Neural progenitor cell (in vitro differentiated cells): Measurements from ENCODE around the gene ANK3. TPM values are rescaled to one million over a fixed set of nuclear protein-coding genes. Genes with fewer than 3 reads are reported as not detected.

Experiments
- DNase-seq: peaks from one replicate; pipeline ENCODE4 v3.0.0-alpha.2; 2016; ENCODE audit warnings: low spot score
- H2AFZ ChIP-seq: fragments of 200-600 bp; sonication (generic); replicated peaks from 2 replicates; pipeline ENCODE4 v1.6.1; 2016; ENCODE audit warnings: antibody characterized with exemption
- H3F3A ChIP-seq: fragments of 200-600 bp; sonication (generic); 2 replicates; pipeline ENCODE4 v1.6.1; 2016; ENCODE audit warnings: antibody characterized with exemption, low read depth
- H3K27ac ChIP-seq: fragments of 200-600 bp; sonication (generic); 2 replicates; pipeline ENCODE4 v1.5.1; 2016; ENCODE audit warnings: mild to moderate bottlenecking
- H3K27me3 ChIP-seq: fragments of 200-600 bp; sonication (generic); 2 replicates; pipeline ENCODE4 v1.6.1; 2016; ENCODE audit warnings: mild to moderate bottlenecking, moderate library complexity
- H3K36me3 ChIP-seq: fragments of 200-600 bp; sonication (generic); 2 replicates; pipeline ENCODE4 v1.5.1; 2016
- H3K4me1 ChIP-seq: fragments of 200-600 bp; sonication (generic); 2 replicates; pipeline ENCODE4 v1.6.1; 2016; ENCODE audit warnings: mixed run types
- H3K4me2 ChIP-seq: fragments of 200-600 bp; sonication (generic); 2 replicates; pipeline ENCODE4 v1.6.1; 2016
- H3K4me3 ChIP-seq: fragments of 200-600 bp; sonication (generic); 2 replicates; pipeline ENCODE4 v1.5.1; 2016
- H3K79me2 ChIP-seq: fragments of 200-600 bp; sonication (generic); 2 replicates; pipeline ENCODE4 v1.6.1; 2016; ENCODE audit warnings: low read depth
- H3K9ac ChIP-seq: fragments of 200-600 bp; sonication (generic); 2 replicates; pipeline ENCODE4 v1.6.1; 2016
- H3K9me3 ChIP-seq: fragments of 200-600 bp; sonication (generic); 2 replicates; pipeline ENCODE4 v1.5.1; 2016; ENCODE audit warnings: low read depth
- H4K20me1 ChIP-seq: fragments of 200-600 bp; sonication (generic); 2 replicates; pipeline ENCODE4 v1.6.1; 2016; ENCODE audit warnings: low read depth
- H3K27ac Mint-ChIP-seq: 3 replicates; pipeline ENCODE4 v1.8.0; 2021; ENCODE audit warnings: mixed read lengths
- H3K27me3 Mint-ChIP-seq: 2 replicates; pipeline ENCODE4 v1.8.0; 2022; ENCODE audit warnings: low read depth, mild to moderate bottlenecking, inconsistent platforms, moderate library complexity, mixed read lengths; ENCODE audit not compliant: insufficient read depth
- H3K36me3 Mint-ChIP-seq: 3 replicates; pipeline ENCODE4 v1.8.0; 2021; ENCODE audit warnings: mixed read lengths
- H3K4me1 Mint-ChIP-seq: 3 replicates; pipeline ENCODE4 v1.8.0; 2021; ENCODE audit warnings: mixed read lengths
- H3K4me3 Mint-ChIP-seq: 3 replicates; pipeline ENCODE4 v1.8.0; 2021; ENCODE audit warnings: mild to moderate bottlenecking, moderate library complexity, mixed read lengths
- H3K9me3 Mint-ChIP-seq: 3 replicates; pipeline ENCODE4 v1.8.0; 2020; ENCODE audit warnings: mixed read lengths
- EZH2 ChIP-seq: fragments of 200-600 bp; sonication (generic); IDR thresholded peaks from 2 replicates; pipeline ENCODE4 v1.6.1; 2017; ENCODE audit warnings: antibody characterized with exemption, mild to moderate bottlenecking, moderate library complexity
- EZH2phosphoT487 ChIP-seq: fragments of 200-600 bp; sonication (generic); IDR thresholded peaks from 2 replicates; pipeline ENCODE4 v1.6.1; 2017; ENCODE audit warnings: antibody characterized with exemption
- total RNA-seq: library from RNA; depleted of rRNA; stranded (reverse); fragments of >200 nt; gene quantifications from 2 replicates; pipeline ENCODE4 v1.2.3, GENCODE V29; 2015; ENCODE audit warnings: low replicate concordance
- TF ChIP-seq, protein P1 (sequence below): fragments of 200-600 bp; sonication (generic); IDR thresholded peaks from 2 replicates; pipeline ENCODE4 v1.5.1; 2017; ENCODE audit warnings: antibody characterized with exemption, mild to moderate bottlenecking

ANK3 gene
- total RNA-seq, 1 donor from 2014 or later = 54.1 TPM

DNA sequence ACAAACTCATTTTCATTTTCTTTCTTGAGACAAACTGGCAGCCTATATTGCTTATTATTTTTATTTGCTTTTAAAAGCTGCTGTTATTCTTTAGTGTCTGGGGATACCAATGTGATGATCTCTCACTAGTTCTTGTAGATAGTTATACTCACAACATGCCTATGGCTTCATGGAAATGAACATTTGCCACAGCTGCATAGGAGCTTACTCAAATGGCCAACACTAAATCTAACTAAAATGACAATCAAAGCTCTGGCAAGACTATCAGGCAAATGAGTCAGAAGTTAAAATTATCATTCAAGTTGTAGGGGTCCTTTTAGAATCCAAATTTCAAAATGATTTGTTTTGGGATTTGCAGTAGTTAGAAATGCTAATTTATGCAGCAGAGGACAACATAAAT is 225.9 kb downstream of the ANK3 start:
- H3F3A ChIP-seq = no peaks in the 10 kb centered on the region
- H3K4me3 Mint-ChIP-seq = no peak overlapping the region
- H2AFZ ChIP-seq = no peak overlapping the region
- peaks cover 24% of the 10 kb centered on the region for H3K27me3 ChIP-seq
- H3K9me3 Mint-ChIP-seq = peaks cover 4% of the 10 kb centered on the region
- H3K27me3 Mint-ChIP-seq = peaks cover 2% of the 10 kb centered on the region
- DNase-seq = no peak
- no peak overlapping the region for H3K27ac Mint-ChIP-seq
- peaks cover 10% of the 10 kb centered on the region for H3K4me1 ChIP-seq
- H3K4me3 ChIP-seq = no peak overlapping the region
- H3K4me1 Mint-ChIP-seq = peaks cover 7% of the 10 kb centered on the region
- H3K36me3 Mint-ChIP-seq = no peaks in the 10 kb centered on the region
- H3K27ac ChIP-seq = no peak overlapping the region
- no peaks in the 10 kb centered on the region for H3K79me2 ChIP-seq
- no peaks in the 10 kb centered on the region for H3K36me3 ChIP-seq
- no peak overlapping the region for H3K9ac ChIP-seq
- H3K9me3 ChIP-seq = no peaks in the 10 kb centered on the region
- no peak for TF ChIP-seq EZH2phosphoT487
- TF ChIP-seq, protein P1, sequence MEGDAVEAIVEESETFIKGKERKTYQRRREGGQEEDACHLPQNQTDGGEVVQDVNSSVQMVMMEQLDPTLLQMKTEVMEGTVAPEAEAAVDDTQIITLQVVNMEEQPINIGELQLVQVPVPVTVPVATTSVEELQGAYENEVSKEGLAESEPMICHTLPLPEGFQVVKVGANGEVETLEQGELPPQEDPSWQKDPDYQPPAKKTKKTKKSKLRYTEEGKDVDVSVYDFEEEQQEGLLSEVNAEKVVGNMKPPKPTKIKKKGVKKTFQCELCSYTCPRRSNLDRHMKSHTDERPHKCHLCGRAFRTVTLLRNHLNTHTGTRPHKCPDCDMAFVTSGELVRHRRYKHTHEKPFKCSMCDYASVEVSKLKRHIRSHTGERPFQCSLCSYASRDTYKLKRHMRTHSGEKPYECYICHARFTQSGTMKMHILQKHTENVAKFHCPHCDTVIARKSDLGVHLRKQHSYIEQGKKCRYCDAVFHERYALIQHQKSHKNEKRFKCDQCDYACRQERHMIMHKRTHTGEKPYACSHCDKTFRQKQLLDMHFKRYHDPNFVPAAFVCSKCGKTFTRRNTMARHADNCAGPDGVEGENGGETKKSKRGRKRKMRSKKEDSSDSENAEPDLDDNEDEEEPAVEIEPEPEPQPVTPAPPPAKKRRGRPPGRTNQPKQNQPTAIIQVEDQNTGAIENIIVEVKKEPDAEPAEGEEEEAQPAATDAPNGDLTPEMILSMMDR = no peak
- TF ChIP-seq EZH2 = no peak
- H3K4me2 ChIP-seq = no peak overlapping the region
- H4K20me1 ChIP-seq = no peaks in the 10 kb centered on the region

DNA sequence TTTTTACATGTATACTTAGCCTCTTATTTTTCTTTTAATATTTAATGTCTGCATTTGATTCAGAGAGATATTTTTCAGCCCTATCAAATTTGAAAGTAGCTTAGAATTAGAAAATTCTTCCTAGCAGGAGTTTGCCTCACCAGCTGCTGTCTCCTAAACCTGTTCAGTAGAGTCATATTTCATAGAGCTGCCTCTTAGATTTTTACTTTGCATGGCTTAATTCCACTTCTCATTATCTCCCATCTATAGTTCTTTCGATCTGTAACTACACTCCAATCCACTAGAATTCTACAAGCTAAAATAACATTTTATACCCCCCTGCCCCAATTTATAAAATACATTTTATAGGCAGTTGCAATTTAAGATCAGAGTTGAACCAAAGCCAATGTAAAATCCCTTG is 227.0 kb downstream of the ANK3 start:
- H3K9ac ChIP-seq = no peak overlapping the region
- H3K4me3 Mint-ChIP-seq = no peak overlapping the region
- H2AFZ ChIP-seq = no peak overlapping the region
- peaks cover 7% of the 10 kb centered on the region for H3K4me1 Mint-ChIP-seq
- H4K20me1 ChIP-seq = no peaks in the 10 kb centered on the region
- peaks cover 2% of the 10 kb centered on the region for H3K27me3 Mint-ChIP-seq
- no peaks in the 10 kb centered on the region for H3K9me3 ChIP-seq
- H3K27ac Mint-ChIP-seq = no peak overlapping the region
- H3K27me3 ChIP-seq = peaks cover 24% of the 10 kb centered on the region
- no peak overlapping the region for H3K4me2 ChIP-seq
- no peaks in the 10 kb centered on the region for H3K36me3 ChIP-seq
- H3K9me3 Mint-ChIP-seq = peaks cover 4% of the 10 kb centered on the region
- no peaks in the 10 kb centered on the region for H3F3A ChIP-seq
- H3K36me3 Mint-ChIP-seq = no peaks in the 10 kb centered on the region
- TF ChIP-seq, protein P1 = no peak
- TF ChIP-seq EZH2 = no peak
- no peak for TF ChIP-seq EZH2phosphoT487
- no peak for DNase-seq
- H3K4me3 ChIP-seq = no peak overlapping the region
- no peak overlapping the region for H3K27ac ChIP-seq
- H3K4me1 ChIP-seq = peaks cover 10% of the 10 kb centered on the region
- H3K79me2 ChIP-seq = no peaks in the 10 kb centered on the region

DNA sequence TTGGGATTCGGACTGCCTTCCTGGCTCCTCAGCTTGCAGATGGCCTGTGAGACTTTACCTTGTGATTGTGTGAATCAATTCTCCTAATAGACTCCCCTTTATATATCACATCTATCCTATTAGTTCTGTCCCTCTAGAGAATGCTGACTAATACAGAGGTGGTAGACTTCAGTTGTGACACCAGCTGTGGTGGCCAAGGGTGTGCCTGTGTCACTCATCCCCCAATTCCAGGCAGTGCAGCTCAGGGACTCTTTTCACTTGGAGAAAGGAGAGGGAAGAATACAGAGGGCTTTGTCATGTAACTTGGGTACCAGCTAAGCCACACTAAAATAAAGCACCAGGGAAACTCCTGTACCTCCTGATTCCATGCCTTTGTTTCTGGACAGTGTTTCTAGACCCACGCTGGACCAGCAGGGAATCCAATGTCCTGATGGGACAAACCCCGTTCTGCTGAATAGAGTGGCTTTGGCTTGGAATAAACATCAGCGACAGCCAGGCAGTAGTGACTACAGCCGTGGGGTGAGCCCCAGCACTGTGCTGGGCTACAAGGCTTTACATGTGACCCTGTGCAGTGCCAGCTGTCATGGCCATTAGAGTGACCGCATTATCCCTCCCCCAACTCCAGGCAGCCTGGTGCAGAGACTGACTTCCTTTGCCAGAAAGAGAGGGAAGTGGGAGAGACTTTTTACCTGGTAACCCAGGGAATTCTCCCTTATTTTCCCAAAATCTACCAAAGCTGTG is 233.6 kb downstream of the ANK3 start:
- Mint-ChIP-seq H3K36me3 (no peaks in the 10 kb centered on the region), H3K27ac (no peak overlapping the region), H3K9me3 (peaks cover 5% of the 10 kb centered on the region), H3K27me3 (peaks cover 2% of the 10 kb centered on the region), H3K4me3 (no peak overlapping the region), H3K4me1 (no peaks in the 10 kb centered on the region)
- H3K27me3 ChIP-seq = no peaks in the 10 kb centered on the region
- no peak overlapping the region for H3K27ac ChIP-seq
- no peaks in the 10 kb centered on the region for H4K20me1 ChIP-seq
- H3K4me1 ChIP-seq = no peaks in the 10 kb centered on the region
- no peak overlapping the region for H3K9ac ChIP-seq
- H3K79me2 ChIP-seq = no peaks in the 10 kb centered on the region
- TF ChIP-seq EZH2 (no peak), EZH2phosphoT487 (no peak)
- TF ChIP-seq, protein P1 = no peak
- H3F3A ChIP-seq = no peaks in the 10 kb centered on the region
- H3K36me3 ChIP-seq = no peaks in the 10 kb centered on the region
- no peak for DNase-seq
- no peak overlapping the region for H3K4me3 ChIP-seq
- no peak overlapping the region for H3K4me2 ChIP-seq
- H3K9me3 ChIP-seq = no peaks in the 10 kb centered on the region
- no peak overlapping the region for H2AFZ ChIP-seq
